ENCODE results near the gene DEUP1.

DEUP1 gene

DNA sequence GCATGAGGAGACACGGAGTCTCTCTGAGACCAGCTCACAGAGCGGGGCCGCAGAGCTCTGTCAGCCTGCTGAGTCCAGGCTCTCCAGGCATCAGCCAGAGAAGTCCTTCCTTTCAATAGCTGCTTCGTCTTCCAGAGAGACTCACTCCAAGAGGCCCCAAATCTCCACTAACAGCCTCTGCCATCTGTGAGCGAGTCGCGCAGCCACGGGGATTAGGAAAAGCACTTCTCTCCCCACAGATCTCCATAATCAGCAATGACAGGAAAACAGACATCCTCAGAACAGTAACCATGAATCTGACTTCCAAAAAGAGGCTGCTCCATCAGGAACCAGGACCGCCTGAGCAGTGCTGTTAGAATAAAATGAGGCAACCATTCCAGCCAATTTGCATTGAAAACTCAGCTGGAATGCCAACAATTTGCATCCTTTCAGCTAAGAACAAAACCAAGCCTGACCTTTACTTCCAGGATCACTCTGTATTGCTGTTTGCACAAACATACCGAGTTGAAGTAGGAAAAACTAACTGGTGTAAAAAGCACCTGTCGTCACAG, 147.2 kb downstream of the DEUP1 start:
- TF ChIP-seq, protein P1, sequence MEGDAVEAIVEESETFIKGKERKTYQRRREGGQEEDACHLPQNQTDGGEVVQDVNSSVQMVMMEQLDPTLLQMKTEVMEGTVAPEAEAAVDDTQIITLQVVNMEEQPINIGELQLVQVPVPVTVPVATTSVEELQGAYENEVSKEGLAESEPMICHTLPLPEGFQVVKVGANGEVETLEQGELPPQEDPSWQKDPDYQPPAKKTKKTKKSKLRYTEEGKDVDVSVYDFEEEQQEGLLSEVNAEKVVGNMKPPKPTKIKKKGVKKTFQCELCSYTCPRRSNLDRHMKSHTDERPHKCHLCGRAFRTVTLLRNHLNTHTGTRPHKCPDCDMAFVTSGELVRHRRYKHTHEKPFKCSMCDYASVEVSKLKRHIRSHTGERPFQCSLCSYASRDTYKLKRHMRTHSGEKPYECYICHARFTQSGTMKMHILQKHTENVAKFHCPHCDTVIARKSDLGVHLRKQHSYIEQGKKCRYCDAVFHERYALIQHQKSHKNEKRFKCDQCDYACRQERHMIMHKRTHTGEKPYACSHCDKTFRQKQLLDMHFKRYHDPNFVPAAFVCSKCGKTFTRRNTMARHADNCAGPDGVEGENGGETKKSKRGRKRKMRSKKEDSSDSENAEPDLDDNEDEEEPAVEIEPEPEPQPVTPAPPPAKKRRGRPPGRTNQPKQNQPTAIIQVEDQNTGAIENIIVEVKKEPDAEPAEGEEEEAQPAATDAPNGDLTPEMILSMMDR (IDR thresholded peaks at IDR 0.05; ENCODE audit: control extremely low read depth, extremely low read depth, low read depth, missing control alignments) = no peak
- ChIA-PET POLR2A (no interaction called here), CTCF (interaction anchor here (1.2 kb wide), 1 partner anchor 12 kb away, joined by 3 read pairs; no protein-coding TSS in a partner anchor)
- no peak for DNase-seq (ENCODE audit: extremely low spot score)

DNA sequence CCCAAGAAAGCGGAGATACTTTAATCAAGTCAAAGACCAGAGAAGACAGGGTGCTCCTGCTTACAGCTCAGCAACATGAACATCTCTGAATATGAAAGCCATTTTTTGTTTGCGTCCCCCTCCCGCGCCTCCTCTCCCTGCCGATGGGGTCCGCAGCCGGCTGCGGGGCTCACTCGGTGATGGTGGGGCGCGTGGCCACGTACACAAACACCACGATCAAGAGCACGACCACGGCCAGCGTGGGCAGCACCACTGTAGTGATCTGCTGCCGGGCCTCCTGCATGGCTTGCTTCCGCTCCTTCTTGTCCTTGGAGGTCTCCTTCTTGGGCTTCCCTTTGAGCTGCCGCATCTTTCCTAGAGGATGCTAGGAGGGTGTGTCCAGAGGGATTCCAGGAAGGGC, 148.3 kb downstream of the DEUP1 start:
- TF ChIP-seq, protein P1 (IDR thresholded peaks at IDR 0.05; ENCODE audit: control extremely low read depth, extremely low read depth, low read depth, missing control alignments) = no peak
- no peak for DNase-seq (ENCODE audit: extremely low spot score)
- ChIA-PET CTCF (interaction anchor here (1.1 to 1.5 kb wide), 2 partner anchors 9 to 13 kb away, joined by 3 to 4 read pairs; no protein-coding TSS in a partner anchor), POLR2A (no interaction called here)

DNA sequence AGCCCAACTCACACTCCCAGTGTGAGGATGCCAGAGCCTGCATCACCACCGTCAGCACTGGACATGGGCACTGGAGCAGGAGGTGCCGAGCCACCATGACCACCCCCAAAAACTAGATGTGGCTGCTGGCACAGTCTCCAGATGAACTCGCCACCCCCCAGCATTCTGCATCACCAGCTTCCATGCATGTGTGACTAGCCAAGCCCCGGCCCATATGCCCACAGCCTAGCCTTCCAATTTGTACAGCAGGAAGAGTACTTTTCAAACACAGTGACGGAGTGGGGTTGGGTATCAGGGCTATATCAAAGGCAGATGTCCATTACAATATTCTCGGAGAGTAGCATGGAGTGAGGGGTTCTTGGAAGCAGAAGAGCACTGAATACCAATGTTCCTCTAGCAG, 149.7 kb downstream of the DEUP1 start:
- ChIA-PET POLR2A (no interaction called here), CTCF (interaction anchor here (1.5 kb wide), 2 partner anchors 8 to 10 kb away, joined by 4 read pairs; no protein-coding TSS in a partner anchor)
- no peak for DNase-seq (ENCODE audit: extremely low spot score)
- TF ChIP-seq, protein P1 (IDR thresholded peaks at IDR 0.05; ENCODE audit: control extremely low read depth, extremely low read depth, low read depth, missing control alignments) = no peak

DNA sequence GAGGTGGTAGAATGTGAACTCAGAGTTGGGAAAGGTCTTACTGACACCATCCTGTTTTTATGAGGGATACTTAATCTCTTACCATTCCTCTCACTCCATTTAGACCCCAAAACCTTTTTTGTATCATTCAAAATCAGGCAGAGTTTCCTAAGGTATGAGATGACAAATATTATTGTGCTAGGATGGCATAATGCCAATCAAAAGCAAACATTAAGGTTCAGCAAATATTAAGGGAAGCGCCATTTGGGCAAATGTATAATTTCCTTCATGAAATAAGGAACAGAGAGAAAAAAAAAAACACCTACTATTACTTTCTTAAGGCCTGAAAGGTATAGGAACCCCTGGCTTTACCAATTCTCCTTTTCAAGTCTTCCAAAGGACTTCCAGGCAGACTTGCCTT, 150.2 kb downstream of the DEUP1 start:
- ChIA-PET CTCF (interaction anchor here (1.5 kb wide), 2 partner anchors 11 to 66 kb away, joined by 4 read pairs; no protein-coding TSS in a partner anchor), POLR2A (no interaction called here)
- DNase-seq (ENCODE audit: extremely low spot score) = no peak
- TF ChIP-seq, protein P1 (IDR thresholded peaks at IDR 0.05; ENCODE audit: control extremely low read depth, extremely low read depth, low read depth, missing control alignments) = no peak

DNA sequence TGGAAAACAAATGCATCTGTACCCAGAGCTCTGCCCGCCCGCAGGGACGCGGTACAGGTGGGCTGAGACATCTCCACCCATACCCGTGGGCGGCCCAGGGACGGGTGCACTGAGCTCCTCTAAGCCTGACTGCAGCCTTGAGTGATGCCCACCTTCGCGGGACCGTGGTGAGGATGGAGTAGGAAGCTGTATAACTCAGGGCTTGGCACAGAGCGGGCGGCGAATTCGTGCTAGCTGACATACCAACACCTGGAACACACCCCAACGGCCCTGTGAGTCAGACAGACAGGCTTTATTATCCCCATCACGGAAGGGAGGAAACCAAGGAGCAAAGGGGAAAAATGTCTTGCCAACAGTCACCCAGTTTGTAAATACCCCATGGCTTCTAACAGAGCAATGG, 150.7 kb downstream of the DEUP1 start:
- ChIA-PET POLR2A (no interaction called here), CTCF (interaction anchor here (1.5 kb wide), 2 partner anchors 11 to 65 kb away, joined by 4 read pairs; no protein-coding TSS in a partner anchor)
- TF ChIP-seq, protein P1 (IDR thresholded peaks at IDR 0.05; ENCODE audit: control extremely low read depth, extremely low read depth, low read depth, missing control alignments) = no peak
- DNase-seq (ENCODE audit: extremely low spot score) = no peak

DNA sequence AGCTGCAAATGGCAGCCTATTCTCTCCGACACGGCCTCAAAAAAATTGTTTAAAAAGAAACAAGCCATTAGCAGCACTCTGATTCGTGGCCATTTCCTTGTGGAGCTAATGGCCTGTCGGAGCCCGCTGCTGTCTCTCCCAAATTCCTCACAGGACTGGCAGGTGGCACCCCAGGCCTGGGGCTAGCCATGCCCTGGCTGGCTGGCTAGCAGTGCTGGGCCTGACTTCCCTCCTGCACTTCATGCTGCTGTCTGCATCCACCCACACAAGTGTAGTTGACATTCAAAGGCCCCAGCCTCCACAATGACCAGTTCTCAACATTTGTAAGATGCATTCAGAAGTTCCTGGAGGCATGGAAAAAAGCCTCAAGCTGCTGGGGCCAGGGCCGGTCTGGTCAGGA, 151.2 kb downstream of the DEUP1 start:
- ChIA-PET CTCF (interaction anchor here (1.3 to 1.5 kb wide), 3 partner anchors 11 to 65 kb away, joined by 4 read pairs; no protein-coding TSS in a partner anchor), POLR2A (no interaction called here)
- DNase-seq (ENCODE audit: extremely low spot score) = no peak
- TF ChIP-seq, protein P1 (IDR thresholded peaks at IDR 0.05; ENCODE audit: control extremely low read depth, extremely low read depth, low read depth, missing control alignments) = peak; percentile 21
